ENCODE results near the gene DCTN1.
A peak's percentile ranks its signal among the peaks of the same experiment; 100 is the strongest.

Gene DCTN1

GRCh38 chr2:74413001-74413698 is 33.0 kb upstream of the DCTN1 start:
- DNase-seq = no peak

- no peak for DNase-seq
These were observed 27.6 kb upstream of the DCTN1 start for GRCh38 chr2:74407682-74408081.

GRCh38 chr2:74406035-74406434 is 25.9 kb upstream of the DCTN1 start:
- DNase-seq = no peak

GRCh38 chr2:74401891-74402290 is 21.8 kb upstream of the DCTN1 start:
- DNase-seq = no peak

GRCh38 chr2:74399785-74400184 is 19.7 kb upstream of the DCTN1 start:
- DNase-seq = no peak

GRCh38 chr2:74396149-74396548 is 16.0 kb upstream of the DCTN1 start:
- DNase-seq = no peak

GRCh38 chr2:74393525-74393924 is 13.4 kb upstream of the DCTN1 start:
- no peak for DNase-seq

GRCh38 chr2:74392449-74392743 is 12.3 kb upstream of the DCTN1 start:
- no peak for DNase-seq

GRCh38 chr2:74391580-74392448 is 11.7 kb upstream of the DCTN1 start:
- DNase-seq = peak; percentile 89

GRCh38 chr2:74391209-74391579 is 11.1 kb upstream of the DCTN1 start:
- no peak for DNase-seq

GRCh38 chr2:74390606-74391005 is 10.5 kb upstream of the DCTN1 start:
- DNase-seq = no peak

GRCh38 chr2:74387346-74387745 is 7.2 kb upstream of the DCTN1 start:
- DNase-seq = no peak

- DNase-seq = no peak
These were observed 5.3 kb upstream of the DCTN1 start for GRCh38 chr2:74385396-74385795.

GRCh38 chr2:74384051-74384450 is 3.9 kb upstream of the DCTN1 start:
- DNase-seq = no peak

GRCh38 chr2:74383254-74383653 is 3.1 kb upstream of the DCTN1 start:
- DNase-seq = no peak

- DNase-seq = no peak
These were observed 1.6 kb upstream of the DCTN1 start for GRCh38 chr2:74381751-74382150.

GRCh38 chr2:74378007-74378406 is 2.1 kb downstream of the DCTN1 start:
- no peak for DNase-seq

GRCh38 chr2:74375838-74376237 is 4.3 kb downstream of the DCTN1 start:
- DNase-seq = no peak

- no peak for DNase-seq
These were observed 5.5 kb downstream of the DCTN1 start for GRCh38 chr2:74374509-74375205.

GRCh38 chr2:74373985-74374384 is 6.1 kb downstream of the DCTN1 start:
- no peak for DNase-seq

GRCh38 chr2:74373221-74373676 is 6.9 kb downstream of the DCTN1 start:
- no peak for DNase-seq

- DNase-seq = no peak
These were observed 7.4 kb downstream of the DCTN1 start for GRCh38 chr2:74372674-74373073.

- DNase-seq = no peak
These were observed 8.7 kb downstream of the DCTN1 start for GRCh38 chr2:74371421-74371820.

- DNase-seq = no peak
These were observed 10.1 kb downstream of the DCTN1 start for GRCh38 chr2:74369976-74370375.
